Neural progenitor cell (in vitro differentiated cells): Measurements from ENCODE around the gene CCDC91.

Experiments used
- EZH2 ChIP-seq: fragments of 200-600 bp; sonication (generic); IDR thresholded peaks from 2 replicates; pipeline ENCODE4 v1.6.1; 2017; ENCODE audit warnings: antibody characterized with exemption, mild to moderate bottlenecking, moderate library complexity
- TF ChIP-seq, protein P1 (sequence below): fragments of 200-600 bp; sonication (generic); IDR thresholded peaks from 2 replicates; pipeline ENCODE4 v1.5.1; 2017; ENCODE audit warnings: antibody characterized with exemption, mild to moderate bottlenecking

DNA sequence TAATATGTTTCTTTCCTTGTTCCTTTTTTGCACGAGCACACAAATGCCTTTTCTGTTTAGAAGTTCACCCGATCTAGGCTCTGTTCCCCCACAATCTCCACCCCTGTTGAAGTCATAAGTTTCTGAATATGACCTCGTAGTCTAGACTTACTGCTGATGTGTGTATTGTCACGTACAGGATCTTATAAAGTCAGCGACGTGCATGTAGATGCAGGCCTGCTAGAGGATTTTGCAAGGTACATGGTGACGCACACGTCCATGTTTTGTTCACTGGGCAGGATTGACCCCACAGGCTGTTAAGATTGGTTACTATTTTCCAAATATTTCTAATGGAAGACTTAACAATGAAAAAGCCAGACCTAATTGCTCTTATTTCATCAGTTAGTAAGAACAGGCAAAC lies 46.2 kb upstream of the CCDC91 start:
- TF ChIP-seq, protein P1, sequence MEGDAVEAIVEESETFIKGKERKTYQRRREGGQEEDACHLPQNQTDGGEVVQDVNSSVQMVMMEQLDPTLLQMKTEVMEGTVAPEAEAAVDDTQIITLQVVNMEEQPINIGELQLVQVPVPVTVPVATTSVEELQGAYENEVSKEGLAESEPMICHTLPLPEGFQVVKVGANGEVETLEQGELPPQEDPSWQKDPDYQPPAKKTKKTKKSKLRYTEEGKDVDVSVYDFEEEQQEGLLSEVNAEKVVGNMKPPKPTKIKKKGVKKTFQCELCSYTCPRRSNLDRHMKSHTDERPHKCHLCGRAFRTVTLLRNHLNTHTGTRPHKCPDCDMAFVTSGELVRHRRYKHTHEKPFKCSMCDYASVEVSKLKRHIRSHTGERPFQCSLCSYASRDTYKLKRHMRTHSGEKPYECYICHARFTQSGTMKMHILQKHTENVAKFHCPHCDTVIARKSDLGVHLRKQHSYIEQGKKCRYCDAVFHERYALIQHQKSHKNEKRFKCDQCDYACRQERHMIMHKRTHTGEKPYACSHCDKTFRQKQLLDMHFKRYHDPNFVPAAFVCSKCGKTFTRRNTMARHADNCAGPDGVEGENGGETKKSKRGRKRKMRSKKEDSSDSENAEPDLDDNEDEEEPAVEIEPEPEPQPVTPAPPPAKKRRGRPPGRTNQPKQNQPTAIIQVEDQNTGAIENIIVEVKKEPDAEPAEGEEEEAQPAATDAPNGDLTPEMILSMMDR = no peak
- no peak for TF ChIP-seq EZH2
